Activated B cell treated with CpG ODN at 0.5 μM for 24 hours (primary cell): ENCODE data around the gene PCDHA5. TPM values are rescaled to one million over a fixed set of nuclear protein-coding genes. Genes with fewer than 3 reads are reported as not detected.
"Not testable (repeated sequence)": the region's sequence is repeated elsewhere in the genome, so short reads cannot be mapped to it uniquely, and the experiment has no call there.

Experiments
- ATAC-seq: fragments of 200-7000 bp; cut with Tn5 transposase; one replicate; pipeline ENCODE4 v1.10.0; 2021; ENCODE audit warnings: low read depth, mild to moderate bottlenecking, moderate library complexity
- CTCF ChIA-PET: fragments of 350-600 bp; sonication (Branson Sonifier 250); formaldehyde crosslinking; loops from one replicate; lab custom pipeline; 2021; ENCODE audit warnings: antibody characterized with exemption; lab: Charles Lee
- POLR2A ChIA-PET: fragments of 350-600 bp; sonication (Branson Sonifier 250); formaldehyde crosslinking; loops from one replicate; lab custom pipeline; 2021; ENCODE audit warnings: antibody characterized with exemption; lab: Charles Lee
- DNase-seq: peaks from one replicate; pipeline ENCODE4 v3.0.0; 2022
- H3K27ac Mint-ChIP-seq: one replicate; pipeline ENCODE4 v1.8.0; 2020; ENCODE audit warnings: mixed read lengths
- H3K27me3 Mint-ChIP-seq: one replicate; pipeline ENCODE4 v1.8.0; 2021; ENCODE audit warnings: mixed read lengths
- H3K36me3 Mint-ChIP-seq: one replicate; pipeline ENCODE4 v1.8.0; 2021; ENCODE audit warnings: low read depth, mixed read lengths
- H3K4me1 Mint-ChIP-seq: one replicate; pipeline ENCODE4 v1.8.0; 2021; ENCODE audit warnings: mixed read lengths
- H3K4me3 Mint-ChIP-seq: one replicate; pipeline ENCODE4 v1.8.0; 2020; ENCODE audit warnings: mild to moderate bottlenecking, mixed read lengths
- H3K9me3 Mint-ChIP-seq: one replicate; pipeline ENCODE4 v1.8.0; 2020; ENCODE audit warnings: mixed read lengths
- CTCF ChIP-seq: fragments of 200-600 bp; IDR thresholded peaks from one replicate; pipeline ENCODE4 v1.8.0; 2022; ENCODE audit warnings: antibody characterized with exemption, mild to moderate bottlenecking
- intact Hi-C: fragments of 100-400 bp; cut with micrococcal nuclease; formaldehyde crosslinking; loops from one replicate; pipeline ENCODE4 v1.15.1; 2024
- total RNA-seq: library from RNA; stranded (reverse); gene quantifications from 2 replicates; pipeline ENCODE4 v1.2.3, GENCODE V29; 2022

Gene PCDHA5
- total RNA-seq: not detected in 2 replicates

GRCh38 chr5:140821375-140822280, at the start of gene PCDHA5:
TSS of gene PCDHA5 (plus strand) at chr5:140821613.
- no peaks in the 10 kb centered on the region for H3K36me3 Mint-ChIP-seq
- intact Hi-C loops: no loop called here
- peaks cover 2% of the 10 kb centered on the region for H3K9me3 Mint-ChIP-seq
- peaks cover 2% of the 10 kb centered on the region for H3K27me3 Mint-ChIP-seq
- no peaks in the 10 kb centered on the region for H3K4me1 Mint-ChIP-seq
- POLR2A ChIA-PET: no interaction called here
- ATAC-seq: no peak
- no peak for TF ChIP-seq CTCF
- no peak within 1 kb of the TSS for H3K4me3 Mint-ChIP-seq
- H3K27ac Mint-ChIP-seq: no peak within 1 kb of the TSS
- CTCF ChIA-PET: no interaction called here
- no peak for DNase-seq

GRCh38 chr5:140780512-140780911, 40.9 kb upstream of the PCDHA5 start:
- Mint-ChIP-seq H3K4me3 (no peak overlapping the region), H3K4me1 (no peaks in the 10 kb centered on the region), H3K36me3 (peaks cover 2% of the 10 kb centered on the region), H3K9me3 (peaks cover 46% of the 10 kb centered on the region), H3K27me3 (peaks cover 1% of the 10 kb centered on the region), H3K27ac (no peak overlapping the region)
- DNase-seq: no peak
- no peak for ATAC-seq
- intact Hi-C loops: no loop called here
- no peak for TF ChIP-seq CTCF
- ChIA-PET POLR2A (no interaction called here), CTCF (no interaction called here)

- no peak within 1 kb of the TSS for H3K4me3 Mint-ChIP-seq
- TF ChIP-seq CTCF: no peak
- ATAC-seq (no peak), DNase-seq (no peak)
- peaks cover 8% of the 10 kb centered on the region for H3K36me3 Mint-ChIP-seq
- H3K4me1 Mint-ChIP-seq: no peaks in the 10 kb centered on the region
- peaks cover 12% of the 10 kb centered on the region for H3K27me3 Mint-ChIP-seq
- ChIA-PET POLR2A (no interaction called here), CTCF (no interaction called here)
- no peak within 1 kb of the TSS for H3K27ac Mint-ChIP-seq
- peaks cover 28% of the 10 kb centered on the region for H3K9me3 Mint-ChIP-seq
- intact Hi-C loops: no loop called here
Observed at GRCh38 chr5:140785905-140786686, 35.3 kb upstream of the PCDHA5 start, which contains the start of gene PCDHA1. TSS of gene PCDHA1 (plus strand) at chr5:140786140.

GRCh38 chr5:140787422-140787821, 34.0 kb upstream of the PCDHA5 start:
- peaks cover 30% of the 10 kb centered on the region for H3K9me3 Mint-ChIP-seq

GRCh38 chr5:140787849-140788504, 33.4 kb upstream of the PCDHA5 start:
- H3K4me1 Mint-ChIP-seq, H3K36me3 Mint-ChIP-seq, H3K4me3 Mint-ChIP-seq, POLR2A ChIA-PET, intact Hi-C loops, CTCF ChIA-PET, DNase-seq, H3K27ac Mint-ChIP-seq, ATAC-seq: not testable (repeated sequence)
- peaks cover 33% of the 10 kb centered on the region for H3K9me3 Mint-ChIP-seq
- peaks cover 19% of the 10 kb centered on the region for H3K27me3 Mint-ChIP-seq

More at GRCh38 chr5:140787422-140787821, 34.0 kb upstream of the PCDHA5 start:
- POLR2A ChIA-PET, ATAC-seq, DNase-seq, H3K4me1 Mint-ChIP-seq, H3K4me3 Mint-ChIP-seq, CTCF ChIA-PET, H3K27ac Mint-ChIP-seq, H3K36me3 Mint-ChIP-seq, intact Hi-C loops: not testable (repeated sequence)
- H3K27me3 Mint-ChIP-seq: peaks cover 16% of the 10 kb centered on the region
